WTC11 (cell line): ENCODE measurements around the gene PDLIM7. TPM values are rescaled to one million over a fixed set of nuclear protein-coding genes. Genes with fewer than 3 reads are reported as not detected.
A peak's percentile ranks its signal among the peaks of the same experiment; 100 is the strongest.

Experiments
- ATAC-seq: fragments of 200-7000 bp; cut with Tn5 transposase; 2 replicates; pipeline ENCODE4 v1.10.0; 2021; ENCODE audit warnings: mild to moderate bottlenecking, moderate library complexity
- CTCF ChIA-PET: fragments of 300-600 bp; sonication (Branson Sonifier 250); formaldehyde crosslinking; loops from one replicate; lab custom pipeline; 2021; ENCODE audit warnings: antibody characterized with exemption; lab: Charles Lee
- POLR2A ChIA-PET: fragments of 350-600 bp; sonication (Branson Sonifier 250); formaldehyde crosslinking; loops from one replicate; lab custom pipeline; 2021; ENCODE audit warnings: antibody characterized with exemption; lab: Charles Lee
- DNase-seq: peaks from one replicate; pipeline ENCODE4 v3.0.0; 2021; ENCODE audit warnings: low spot score
- H3K27ac Mint-ChIP-seq: 2 replicates; pipeline ENCODE4 v1.8.0; 2021; ENCODE audit warnings: mixed read lengths
- H3K27me3 Mint-ChIP-seq: 2 replicates; pipeline ENCODE4 v1.8.0; 2021; ENCODE audit warnings: low read depth, mild to moderate bottlenecking, moderate library complexity, mixed read lengths
- H3K36me3 Mint-ChIP-seq: 2 replicates; pipeline ENCODE4 v1.8.0; 2021; ENCODE audit warnings: mixed read lengths
- H3K4me1 Mint-ChIP-seq: 2 replicates; pipeline ENCODE4 v1.8.0; 2022; ENCODE audit warnings: mixed read lengths
- H3K4me3 Mint-ChIP-seq: 2 replicates; pipeline ENCODE4 v1.8.0; 2021; ENCODE audit warnings: mild to moderate bottlenecking, moderate library complexity, mixed read lengths
- H3K9me3 Mint-ChIP-seq: 2 replicates; pipeline ENCODE4 v1.8.0; 2021; ENCODE audit warnings: mixed read lengths
- CBFB ChIP-seq: sonication (generic); formaldehyde crosslinking; IDR thresholded peaks from 2 replicates; pipeline ENCODE4 v1.8.1; 2022; ENCODE audit warnings: mild to moderate bottlenecking, low read depth, missing genetic modification reagents
- CREB1 ChIP-seq: sonication (generic); formaldehyde crosslinking; IDR thresholded peaks from 2 replicates; pipeline ENCODE4 v1.8.0; 2023; ENCODE audit warnings: mild to moderate bottlenecking, missing genetic modification reagents
- E2F5 ChIP-seq: sonication (generic); formaldehyde crosslinking; IDR thresholded peaks from 2 replicates; pipeline ENCODE4 v1.8.1; 2022; ENCODE audit warnings: mild to moderate bottlenecking, moderate library complexity, missing genetic modification reagents
- IRF1 ChIP-seq: sonication (generic); formaldehyde crosslinking; IDR thresholded peaks from 2 replicates; pipeline ENCODE4 v1.8.0; 2023; ENCODE audit warnings: missing genetic modification reagents
- JAZF1 ChIP-seq: fragments of 250-450 bp; sonication (Bioruptor Pico); IDR thresholded peaks from 2 replicates; pipeline ENCODE4 v1.9.0; 2021; ENCODE audit warnings: moderate library complexity, mild to moderate bottlenecking, inconsistent platforms
- MAX ChIP-seq: sonication (generic); formaldehyde crosslinking; IDR thresholded peaks from 2 replicates; pipeline ENCODE4 v1.8.0; 2022; ENCODE audit warnings: mild to moderate bottlenecking, missing genetic modification reagents
- MXD4 ChIP-seq: fragments of 250-450 bp; sonication (Bioruptor Pico); IDR thresholded peaks from 2 replicates; pipeline ENCODE4 v1.8.0; 2021; ENCODE audit warnings: mild to moderate bottlenecking, moderate library complexity, borderline replicate concordance
- MYBL2 ChIP-seq: sonication (generic); formaldehyde crosslinking; IDR thresholded peaks from 2 replicates; pipeline ENCODE4 v1.8.1; 2023; ENCODE audit warnings: mild to moderate bottlenecking, moderate library complexity, missing genetic modification reagents
- NR2C2 ChIP-seq: sonication (generic); formaldehyde crosslinking; IDR thresholded peaks from 2 replicates; pipeline ENCODE4 v1.8.0; 2022; ENCODE audit warnings: mild to moderate bottlenecking, missing genetic modification reagents
- TEAD4 ChIP-seq: sonication (generic); formaldehyde crosslinking; IDR thresholded peaks from 2 replicates; pipeline ENCODE4 v1.8.0; 2022; ENCODE audit warnings: mild to moderate bottlenecking, missing genetic modification reagents
- USF2 ChIP-seq: sonication (generic); formaldehyde crosslinking; IDR thresholded peaks from 2 replicates; pipeline ENCODE4 v1.8.1; 2023; ENCODE audit warnings: mild to moderate bottlenecking, missing genetic modification reagents, moderate library complexity
- ZBTB21 ChIP-seq: sonication (generic); formaldehyde crosslinking; IDR thresholded peaks from 2 replicates; pipeline ENCODE4 v1.8.1; 2023; ENCODE audit warnings: mild to moderate bottlenecking, missing genetic modification reagents, borderline replicate concordance
- ZNF138 ChIP-seq: sonication (generic); formaldehyde crosslinking; conservative IDR thresholded peaks from 2 replicates; pipeline ENCODE4 v1.8.1; 2022; ENCODE audit warnings: mild to moderate bottlenecking, moderate library complexity, missing genetic modification reagents
- ZNF219 ChIP-seq: sonication (generic); formaldehyde crosslinking; IDR thresholded peaks from 2 replicates; pipeline ENCODE4 v1.8.0; 2023; ENCODE audit warnings: missing genetic modification reagents, mild to moderate bottlenecking, borderline replicate concordance
- ZNF263 ChIP-seq: sonication (generic); formaldehyde crosslinking; IDR thresholded peaks from 2 replicates; pipeline ENCODE4 v1.8.1; 2022; ENCODE audit warnings: low read depth, mild to moderate bottlenecking, moderate library complexity, missing genetic modification reagents
- ZNF281 ChIP-seq: sonication (generic); formaldehyde crosslinking; IDR thresholded peaks from 2 replicates; pipeline ENCODE4 v1.8.0; 2023; ENCODE audit warnings: mild to moderate bottlenecking, missing genetic modification reagents
- ZNF423 ChIP-seq: fragments of 250-450 bp; sonication (Bioruptor Pico); IDR thresholded peaks from 2 replicates; pipeline ENCODE4 v2.1.2; 2022; ENCODE audit warnings: mild to moderate bottlenecking, moderate library complexity
- ZNF532 ChIP-seq: fragments of 250-450 bp; sonication (Bioruptor Pico); IDR thresholded peaks from 2 replicates; pipeline ENCODE4 v1.9.0; 2021; ENCODE audit warnings: mild to moderate bottlenecking, borderline replicate concordance
- ZSCAN18 ChIP-seq: fragments of 250-450 bp; sonication (Bioruptor Pico); IDR thresholded peaks from 2 replicates; pipeline ENCODE4 v2.1.2; 2022; ENCODE audit warnings: mild to moderate bottlenecking, moderate library complexity
- total RNA-seq: library from RNA; stranded (reverse); gene quantifications from 3 replicates; pipeline ENCODE4 v1.2.3, GENCODE V29; 2021

PDLIM7 gene
- total RNA-seq, 1 experiment from 2014 or later, result 142 TPM

GRCh38 chr5:177508837-177509236 is 11.4 kb upstream of the PDLIM7 start:
- no peak overlapping the region for H3K27ac Mint-ChIP-seq
- peaks cover 33% of the 10 kb centered on the region for H3K36me3 Mint-ChIP-seq
- TF ChIP-seq JAZF1 (no peak), MXD4 (CRISPR knock-in tag) (no peak), E2F5 (no peak), ZNF532 (no peak), USF2 (no peak), CREB1 (no peak), MAX (CRISPR knock-in tag) (no peak), ZNF219 (CRISPR knock-in tag) (no peak), ZNF281 (CRISPR knock-in tag) (no peak), ZSCAN18 (no peak), IRF1 (no peak), CBFB (CRISPR knock-in tag) (no peak), ZNF423 (CRISPR knock-in tag) (no peak)
- no peak overlapping the region for H3K4me3 Mint-ChIP-seq
- no peak for DNase-seq
- ChIA-PET CTCF (interaction anchor here (1.0 to 6.3 kb wide), 8 partner anchors 8 to 199 kb away, joined by 3 to 57 read pairs (median 5); partner anchors contain the start of gene PDLIM7), POLR2A (interaction anchor here (0.5 to 2.7 kb wide), 2 partner anchors 9 to 11 kb away, joined by 3 to 9 read pairs; partner anchors contain the start of gene PDLIM7)
- ATAC-seq, result no peak
- H3K4me1 Mint-ChIP-seq, result peaks cover 17% of the 10 kb centered on the region
- no peaks in the 10 kb centered on the region for H3K9me3 Mint-ChIP-seq
- H3K27me3 Mint-ChIP-seq, result no peaks in the 10 kb centered on the region

- DNase-seq (no peak), ATAC-seq (no peak)
- Mint-ChIP-seq H3K36me3 (peaks cover 27% of the 10 kb centered on the region), H3K4me3 (no peak overlapping the region), H3K9me3 (no peaks in the 10 kb centered on the region), H3K4me1 (peaks cover 17% of the 10 kb centered on the region), H3K27me3 (no peaks in the 10 kb centered on the region), H3K27ac (no peak overlapping the region)
- POLR2A ChIA-PET, result interaction anchor here (0.5 to 2.7 kb wide), 2 partner anchors 8 to 11 kb away, joined by 3 to 9 read pairs; partner anchors contain the start of gene PDLIM7
- CTCF ChIA-PET, result interaction anchor here (1.1 to 6.3 kb wide), 5 partner anchors 7 to 51 kb away, joined by 4 to 57 read pairs (median 6); partner anchors contain the start of gene PDLIM7
- TF ChIP-seq TEAD4, result no peak
- no peak for TF ChIP-seq MYBL2 (CRISPR knock-in tag)
- no peak for TF ChIP-seq ZBTB21 (CRISPR knock-in tag)
- no peak for TF ChIP-seq ZNF138 (CRISPR knock-in tag)
- no peak for TF ChIP-seq NR2C2 (CRISPR knock-in tag)
- 0 out of 2 replicates have a peak, but pooled peaks have one; percentile 24 for TF ChIP-seq ZNF263 (CRISPR knock-in tag)
Measured at GRCh38 chr5:177508221-177508611, 10.8 kb upstream of the PDLIM7 start.
